ENCODE results near the gene CCDC77. TPM values are rescaled to one million over a fixed set of nuclear protein-coding genes. Genes with fewer than 3 reads are reported as not detected.

The CCDC77 gene
- total RNA-seq, 1 experiment from 2014 or later: 7.2 TPM

- no peaks in the 10 kb centered on the region for H3K9me3 Mint-ChIP-seq (ENCODE audit: unreplicated experiment)
- CTCF ChIA-PET: interaction anchor here (1.0 kb wide), 2 partner anchors 15 kb away, joined by 3 read pairs; no protein-coding TSS in a partner anchor
- POLR2A ChIA-PET: interaction anchor here (0.6 to 0.8 kb wide), 2 partner anchors 33 to 342 kb away, joined by 3 read pairs; no protein-coding TSS in a partner anchor
- no peaks in the 10 kb centered on the region for H3K27me3 Mint-ChIP-seq (ENCODE audit: insufficient read depth, unreplicated experiment)
- no peak overlapping the region for H3K27ac Mint-ChIP-seq (ENCODE audit: low read depth, unreplicated experiment)
- intact Hi-C loops (cut with micrococcal nuclease): no loop called here
- TF ChIP-seq CTCF (IDR thresholded peaks at IDR 0.05; ENCODE audit: unreplicated experiment): no peak
- H3K4me3 Mint-ChIP-seq (ENCODE audit: unreplicated experiment): no peak overlapping the region
- BruUV-seq (replicated peaks): no TSS peak
- peak; percentile 45 for DNase-seq (ENCODE audit: unreplicated experiment)
- H3K4me1 Mint-ChIP-seq (ENCODE audit: insufficient read depth, unreplicated experiment): peaks cover 15% of the 10 kb centered on the region
- no peaks in the 10 kb centered on the region for H3K36me3 Mint-ChIP-seq (ENCODE audit: insufficient read depth, unreplicated experiment)
Observed at GRCh38 chr12:468671-469389, 67.4 kb downstream of the CCDC77 start.

GRCh38 chr12:470133-470532, 68.7 kb downstream of the CCDC77 start:
- no TSS peak for BruUV-seq (replicated peaks)
- no peak for DNase-seq (ENCODE audit: unreplicated experiment)
- ChIA-PET CTCF (interaction anchor here (0.8 to 1.0 kb wide), 2 partner anchors 8 to 28 kb away, joined by 3 read pairs; no protein-coding TSS in a partner anchor), POLR2A (no interaction called here)
- Mint-ChIP-seq H3K9me3 (ENCODE audit: unreplicated experiment) (no peaks in the 10 kb centered on the region), H3K4me1 (ENCODE audit: insufficient read depth, unreplicated experiment) (peaks cover 10% of the 10 kb centered on the region), H3K27ac (ENCODE audit: low read depth, unreplicated experiment) (no peak overlapping the region), H3K27me3 (ENCODE audit: insufficient read depth, unreplicated experiment) (peaks cover 3% of the 10 kb centered on the region), H3K4me3 (ENCODE audit: unreplicated experiment) (no peak overlapping the region), H3K36me3 (ENCODE audit: insufficient read depth, unreplicated experiment) (no peaks in the 10 kb centered on the region)
- no peak for TF ChIP-seq CTCF (IDR thresholded peaks at IDR 0.05; ENCODE audit: unreplicated experiment)
- intact Hi-C loops (cut with micrococcal nuclease): no loop called here

GRCh38 chr12:473198-473597, 71.8 kb downstream of the CCDC77 start:
- DNase-seq (ENCODE audit: unreplicated experiment): no peak
- H3K27ac Mint-ChIP-seq (ENCODE audit: low read depth, unreplicated experiment): no peak overlapping the region
- H3K36me3 Mint-ChIP-seq (ENCODE audit: insufficient read depth, unreplicated experiment): no peaks in the 10 kb centered on the region
- H3K4me3 Mint-ChIP-seq (ENCODE audit: unreplicated experiment): no peak overlapping the region
- TF ChIP-seq CTCF (IDR thresholded peaks at IDR 0.05; ENCODE audit: unreplicated experiment): no peak
- peaks cover 10% of the 10 kb centered on the region for H3K4me1 Mint-ChIP-seq (ENCODE audit: insufficient read depth, unreplicated experiment)
- intact Hi-C loops (cut with micrococcal nuclease): no loop called here
- H3K9me3 Mint-ChIP-seq (ENCODE audit: unreplicated experiment): no peaks in the 10 kb centered on the region
- CTCF ChIA-PET: interaction anchor here (2.2 kb wide), 1 partner anchor 21 kb away, joined by 6 read pairs; no protein-coding TSS in a partner anchor
- POLR2A ChIA-PET: no interaction called here
- H3K27me3 Mint-ChIP-seq (ENCODE audit: insufficient read depth, unreplicated experiment): peaks cover 8% of the 10 kb centered on the region
- BruUV-seq (replicated peaks): no TSS peak

GRCh38 chr12:473863-474577, 72.6 kb downstream of the CCDC77 start:
- no peak for DNase-seq (ENCODE audit: unreplicated experiment)
- no peak overlapping the region for H3K4me3 Mint-ChIP-seq (ENCODE audit: unreplicated experiment)
- TF ChIP-seq CTCF (IDR thresholded peaks at IDR 0.05; ENCODE audit: unreplicated experiment): no peak
- no peaks in the 10 kb centered on the region for H3K9me3 Mint-ChIP-seq (ENCODE audit: unreplicated experiment)
- no peaks in the 10 kb centered on the region for H3K36me3 Mint-ChIP-seq (ENCODE audit: insufficient read depth, unreplicated experiment)
- H3K4me1 Mint-ChIP-seq (ENCODE audit: insufficient read depth, unreplicated experiment): peaks cover 10% of the 10 kb centered on the region
- H3K27me3 Mint-ChIP-seq (ENCODE audit: insufficient read depth, unreplicated experiment): peaks cover 10% of the 10 kb centered on the region
- BruUV-seq (replicated peaks): no TSS peak
- H3K27ac Mint-ChIP-seq (ENCODE audit: low read depth, unreplicated experiment): no peak overlapping the region
- ChIA-PET CTCF (interaction anchor here (0.9 to 2.2 kb wide), 2 partner anchors 11 to 22 kb away, joined by 3 to 6 read pairs; no protein-coding TSS in a partner anchor), POLR2A (no interaction called here)
- intact Hi-C loops (cut with micrococcal nuclease): no loop called here

All from MCF 10A (cell line).